WI38 (cell line): ENCODE measurements around the gene CEP44.

ENCODE experiments used
- H3K4me3 ChIP-seq: 2 replicates; pipeline ENCODE4 v1.5.1; 2011; ENCODE audit warnings: low read depth, mild to moderate bottlenecking, control low read depth, low read length
- TF ChIP-seq, protein P1 (sequence below): IDR thresholded peaks from 2 replicates; pipeline ENCODE4 v1.5.1; 2012; ENCODE audit warnings: low read depth, mild to moderate bottlenecking, control low read depth, low read length

CEP44 gene

DNA sequence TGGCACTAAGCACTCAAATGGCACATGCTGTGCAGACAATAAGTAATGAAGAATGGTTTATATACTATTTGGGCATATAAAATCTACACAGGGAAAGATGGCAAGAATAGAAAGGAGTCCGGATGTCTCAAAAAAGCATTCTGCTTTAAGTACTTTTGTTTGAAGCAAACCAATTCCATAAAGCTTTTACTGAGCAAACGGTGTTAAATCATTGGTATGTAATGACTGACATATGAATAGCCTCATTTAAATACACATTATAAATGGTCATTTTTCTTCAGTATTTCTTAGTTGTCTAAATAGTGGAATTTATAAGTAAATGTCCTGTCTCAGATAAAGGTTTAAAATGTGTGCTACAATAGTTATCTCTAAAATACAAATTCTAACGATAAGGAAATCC lies 6.3 kb upstream of the CEP44 start:
- TF ChIP-seq, protein P1, sequence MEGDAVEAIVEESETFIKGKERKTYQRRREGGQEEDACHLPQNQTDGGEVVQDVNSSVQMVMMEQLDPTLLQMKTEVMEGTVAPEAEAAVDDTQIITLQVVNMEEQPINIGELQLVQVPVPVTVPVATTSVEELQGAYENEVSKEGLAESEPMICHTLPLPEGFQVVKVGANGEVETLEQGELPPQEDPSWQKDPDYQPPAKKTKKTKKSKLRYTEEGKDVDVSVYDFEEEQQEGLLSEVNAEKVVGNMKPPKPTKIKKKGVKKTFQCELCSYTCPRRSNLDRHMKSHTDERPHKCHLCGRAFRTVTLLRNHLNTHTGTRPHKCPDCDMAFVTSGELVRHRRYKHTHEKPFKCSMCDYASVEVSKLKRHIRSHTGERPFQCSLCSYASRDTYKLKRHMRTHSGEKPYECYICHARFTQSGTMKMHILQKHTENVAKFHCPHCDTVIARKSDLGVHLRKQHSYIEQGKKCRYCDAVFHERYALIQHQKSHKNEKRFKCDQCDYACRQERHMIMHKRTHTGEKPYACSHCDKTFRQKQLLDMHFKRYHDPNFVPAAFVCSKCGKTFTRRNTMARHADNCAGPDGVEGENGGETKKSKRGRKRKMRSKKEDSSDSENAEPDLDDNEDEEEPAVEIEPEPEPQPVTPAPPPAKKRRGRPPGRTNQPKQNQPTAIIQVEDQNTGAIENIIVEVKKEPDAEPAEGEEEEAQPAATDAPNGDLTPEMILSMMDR: no peak
- H3K4me3 ChIP-seq: no peak overlapping the region

DNA sequence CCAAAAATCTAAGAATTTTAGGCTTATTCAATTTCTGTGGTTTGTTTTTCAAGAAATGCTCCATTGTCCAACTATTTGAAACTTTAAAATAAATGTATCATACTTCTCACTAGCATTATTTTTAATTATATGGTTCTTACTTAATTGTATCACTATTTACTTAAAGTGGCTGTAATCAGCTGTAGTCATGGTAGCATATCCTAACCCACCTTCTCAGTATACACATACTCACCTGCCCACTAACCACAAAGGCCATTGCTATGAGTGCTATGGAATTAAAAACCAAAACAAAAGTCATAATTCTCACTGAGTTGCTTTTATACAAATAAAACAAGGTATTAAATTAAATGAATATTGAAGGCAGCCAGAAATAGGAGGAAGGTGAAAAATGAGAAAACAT lies 5.2 kb upstream of the CEP44 start:
- TF ChIP-seq, protein P1: no peak
- no peak overlapping the region for H3K4me3 ChIP-seq

DNA sequence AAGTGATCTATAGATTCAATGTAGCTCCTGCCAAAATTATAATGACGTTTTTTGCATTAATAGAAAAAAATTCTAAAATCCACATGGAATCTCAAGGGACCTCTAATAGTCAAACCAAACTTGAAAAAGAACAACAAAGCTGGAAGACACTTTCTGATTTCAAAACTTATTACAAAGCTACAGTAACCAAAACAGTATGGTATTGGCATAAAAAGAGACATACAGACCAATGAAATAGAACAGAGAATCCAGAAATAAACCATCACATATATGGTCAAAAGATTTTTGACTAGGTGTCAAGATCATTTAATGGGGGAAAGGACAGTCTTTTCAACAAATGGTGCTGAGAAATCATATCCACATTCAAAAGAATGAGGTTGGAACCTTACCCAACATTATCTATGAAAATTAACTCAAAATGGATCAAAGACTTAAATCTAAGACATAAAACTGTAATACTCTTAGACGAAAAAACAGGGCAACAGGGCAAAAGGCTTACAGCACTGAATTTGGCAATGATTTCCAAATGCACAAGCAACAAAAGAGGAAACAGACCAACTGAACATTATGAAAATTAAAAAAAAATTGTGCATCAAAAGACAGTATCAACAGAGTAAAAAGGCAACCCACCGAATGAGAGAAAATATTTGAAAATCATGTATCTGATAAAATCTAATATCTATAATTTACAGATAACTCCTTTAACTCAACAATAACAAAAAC lies 4.1 kb upstream of the CEP44 start:
- TF ChIP-seq, protein P1: no peak
- no peak overlapping the region for H3K4me3 ChIP-seq

DNA sequence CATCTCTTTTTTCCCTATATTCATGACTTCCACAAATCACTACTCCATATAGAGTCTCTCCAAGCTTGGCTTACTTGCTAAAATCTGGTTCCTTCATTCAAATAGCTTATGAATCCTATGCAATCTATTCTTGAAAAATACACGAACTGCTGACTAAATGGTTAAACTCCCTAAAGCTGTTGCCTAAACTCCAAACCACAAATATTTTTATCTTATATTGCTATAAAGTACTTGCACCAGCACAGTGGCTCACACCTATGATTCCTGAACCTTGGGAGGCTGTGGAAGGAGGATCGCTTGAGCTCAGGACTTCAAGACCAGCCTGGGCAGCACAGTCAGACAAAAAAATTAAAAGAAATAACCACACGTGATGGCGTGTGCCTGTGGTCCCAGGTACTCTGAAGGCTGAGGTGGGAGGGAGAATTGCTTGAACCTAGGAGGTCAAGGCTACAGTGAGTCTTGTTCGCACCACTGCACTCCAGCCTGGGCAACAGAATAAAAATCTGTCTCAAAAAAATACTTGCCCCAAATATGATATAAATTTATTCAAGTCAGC lies 2.5 kb upstream of the CEP44 start:
- TF ChIP-seq, protein P1: no peak

DNA sequence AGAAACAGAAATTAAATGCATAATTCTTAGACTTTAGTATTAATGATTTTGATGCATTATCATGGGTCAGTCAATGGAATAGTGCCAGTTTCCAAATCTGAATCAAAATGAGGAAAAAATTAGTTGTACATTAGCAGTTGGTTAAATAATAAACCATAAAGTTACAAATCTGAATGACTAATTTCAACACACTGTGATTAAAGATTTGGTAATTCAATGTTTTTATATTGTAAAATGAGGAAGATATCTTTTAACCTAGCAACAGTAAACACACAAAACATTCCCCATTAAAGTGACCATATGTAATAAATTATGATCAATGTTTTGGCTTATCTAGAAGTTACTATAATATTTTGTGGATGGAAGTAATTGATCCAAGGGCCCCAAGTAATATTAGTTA lies 1.8 kb upstream of the CEP44 start:
- H3K4me3 ChIP-seq: peak overlapping the region; percentile 76; the same call in 1 of the 2 replicates
- TF ChIP-seq, protein P1: no peak

More for the DNA sequence above, 2.5 kb upstream of the CEP44 start:
- H3K4me3 ChIP-seq: no peak overlapping the region

DNA sequence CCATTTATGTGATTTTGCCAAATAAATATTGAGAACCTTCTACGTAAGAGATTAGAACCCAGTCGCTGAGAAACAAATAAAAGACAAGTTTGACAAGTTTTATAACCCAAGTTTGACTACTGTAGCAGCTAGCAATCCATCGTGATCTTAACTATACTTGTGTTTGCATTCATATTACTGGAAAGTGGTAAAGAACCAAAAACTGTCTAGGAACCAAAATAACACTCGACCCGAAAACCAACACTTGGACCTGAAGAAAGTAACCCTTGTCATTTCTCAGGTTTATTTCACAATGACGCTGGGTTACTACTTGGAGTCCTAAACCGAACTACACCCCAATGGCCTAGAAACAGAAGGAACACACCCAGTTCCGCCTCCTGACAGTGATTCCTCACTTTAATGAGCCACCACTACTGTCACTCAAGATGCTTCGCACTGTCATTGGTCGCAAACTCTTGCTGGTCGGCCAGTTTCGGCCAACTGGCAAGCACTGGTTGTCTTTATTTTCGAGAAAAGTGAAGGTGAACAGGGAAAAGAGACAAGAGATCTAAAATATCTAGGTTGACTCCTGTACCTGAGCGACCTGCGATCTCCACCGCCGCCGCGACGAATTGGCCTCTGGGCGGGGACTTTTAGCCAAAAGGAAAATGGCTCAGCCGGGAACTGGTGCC lies 740 bp upstream of the CEP44 start:
- TF ChIP-seq, protein P1: no peak
- H3K4me3 ChIP-seq: peak overlapping the region; percentile 76

DNA sequence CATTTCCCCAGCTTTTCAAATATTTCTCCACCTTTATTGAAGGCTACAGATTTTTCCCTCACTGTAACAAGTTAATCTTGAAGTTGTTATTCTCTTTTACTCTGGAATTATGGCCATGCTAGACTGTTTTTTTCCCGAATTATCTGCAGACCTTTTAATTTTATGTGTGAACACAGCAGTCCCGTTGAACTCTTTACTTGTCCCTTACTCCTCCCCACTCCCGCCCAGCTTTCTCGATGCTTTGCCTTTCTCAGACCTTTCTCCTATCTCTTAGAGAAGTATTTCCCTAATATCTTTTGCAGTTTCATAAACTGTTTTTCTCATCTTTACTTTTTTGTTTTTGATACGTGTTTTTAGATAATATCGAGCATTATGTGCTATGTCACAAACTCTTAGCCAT lies 776 bp downstream of the CEP44 start:
- TF ChIP-seq, protein P1: no peak
- H3K4me3 ChIP-seq: peak overlapping the region; percentile 76
